Activated naive CD8-positive, alpha-beta T cell treated with anti-CD3 and anti-CD28 coated beads, Interleukin-2, amount 50 U/mL, for 24 hours (primary cell): ENCODE results near the gene METTL25.

Experiments
- ATAC-seq: fragments of 150-1000 bp; cut with Tn5 transposase; one replicate; pipeline ENCODE4 v1.10.0; 2021
- DNase-seq: peaks from one replicate; pipeline ENCODE4 v3.0.0; 2021
- H3K27ac Mint-ChIP-seq: one replicate; pipeline ENCODE4 v1.8.0; 2021; ENCODE audit warnings: mild to moderate bottlenecking, mixed read lengths
- H3K27me3 Mint-ChIP-seq: one replicate; pipeline ENCODE4 v1.8.0; 2021; ENCODE audit warnings: mixed read lengths
- H3K36me3 Mint-ChIP-seq: one replicate; pipeline ENCODE4 v1.8.0; 2021; ENCODE audit warnings: low read depth, mixed read lengths
- H3K4me1 Mint-ChIP-seq: one replicate; pipeline ENCODE4 v1.8.0; 2021; ENCODE audit warnings: mixed read lengths
- H3K4me3 Mint-ChIP-seq: one replicate; pipeline ENCODE4 v1.8.0; 2021; ENCODE audit warnings: mild to moderate bottlenecking, moderate library complexity, mixed read lengths
- H3K9me3 Mint-ChIP-seq: one replicate; pipeline ENCODE4 v1.8.0; 2021; ENCODE audit warnings: mixed read lengths

Gene METTL25

GRCh38 chr12:82363990-82364389 lies 5.7 kb downstream of the METTL25 start:
- Mint-ChIP-seq H3K36me3 (peaks cover 18% of the 10 kb centered on the region), H3K4me1 (peaks cover 22% of the 10 kb centered on the region), H3K4me3 (no peak overlapping the region), H3K27me3 (no peaks in the 10 kb centered on the region), H3K27ac (no peak overlapping the region), H3K9me3 (peaks cover 7% of the 10 kb centered on the region)
- DNase-seq (no peak), ATAC-seq (no peak)

GRCh38 chr12:82366197-82366596 lies 7.9 kb downstream of the METTL25 start:
- peaks cover 4% of the 10 kb centered on the region for H3K4me1 Mint-ChIP-seq
- H3K27ac Mint-ChIP-seq = no peak overlapping the region

GRCh38 chr12:82375201-82375600 lies 16.9 kb downstream of the METTL25 start:
- Mint-ChIP-seq H3K4me3 (no peak overlapping the region), H3K27ac (no peak overlapping the region), H3K27me3 (no peaks in the 10 kb centered on the region), H3K4me1 (no peaks in the 10 kb centered on the region), H3K36me3 (peaks cover 44% of the 10 kb centered on the region), H3K9me3 (peaks cover 9% of the 10 kb centered on the region)
- no peak for ATAC-seq
- DNase-seq = no peak

More at GRCh38 chr12:82366197-82366596, 7.9 kb downstream of the METTL25 start:
- H3K27me3 Mint-ChIP-seq = no peaks in the 10 kb centered on the region
- no peak for ATAC-seq
- no peak for DNase-seq
- no peak overlapping the region for H3K4me3 Mint-ChIP-seq
- H3K36me3 Mint-ChIP-seq = peaks cover 23% of the 10 kb centered on the region
- no peaks in the 10 kb centered on the region for H3K9me3 Mint-ChIP-seq

- Mint-ChIP-seq H3K9me3 (peaks cover 6% of the 10 kb centered on the region), H3K36me3 (peaks cover 14% of the 10 kb centered on the region), H3K27me3 (no peaks in the 10 kb centered on the region), H3K4me1 (no peaks in the 10 kb centered on the region), H3K27ac (no peak overlapping the region), H3K4me3 (no peak overlapping the region)
- DNase-seq (no peak), ATAC-seq (no peak)
These were observed 20.7 kb downstream of the METTL25 start for GRCh38 chr12:82378997-82379396.

- H3K4me3 Mint-ChIP-seq = no peak overlapping the region
- H3K4me1 Mint-ChIP-seq = no peaks in the 10 kb centered on the region
- no peaks in the 10 kb centered on the region for H3K27me3 Mint-ChIP-seq
- peaks cover 4% of the 10 kb centered on the region for H3K36me3 Mint-ChIP-seq
- no peak for DNase-seq
- H3K9me3 Mint-ChIP-seq = no peaks in the 10 kb centered on the region
- H3K27ac Mint-ChIP-seq = no peak overlapping the region
- no peak for ATAC-seq
These were observed 25.7 kb downstream of the METTL25 start for GRCh38 chr12:82383930-82384552.

- no peaks in the 10 kb centered on the region for H3K9me3 Mint-ChIP-seq
- H3K4me1 Mint-ChIP-seq = no peaks in the 10 kb centered on the region
- H3K4me3 Mint-ChIP-seq = no peak overlapping the region
- H3K27ac Mint-ChIP-seq = no peak overlapping the region
- no peak for DNase-seq
- ATAC-seq = no peak
- peaks cover 9% of the 10 kb centered on the region for H3K36me3 Mint-ChIP-seq
- no peaks in the 10 kb centered on the region for H3K27me3 Mint-ChIP-seq
These were observed 40.5 kb downstream of the METTL25 start for GRCh38 chr12:82398879-82399278.

GRCh38 chr12:82400819-82401218 lies 42.5 kb downstream of the METTL25 start:
- Mint-ChIP-seq H3K4me3 (no peak overlapping the region), H3K27ac (no peak overlapping the region), H3K4me1 (no peaks in the 10 kb centered on the region), H3K27me3 (no peaks in the 10 kb centered on the region), H3K9me3 (no peaks in the 10 kb centered on the region), H3K36me3 (peaks cover 10% of the 10 kb centered on the region)
- DNase-seq = no peak
- ATAC-seq = no peak

- ATAC-seq = no peak
- DNase-seq = no peak
- no peaks in the 10 kb centered on the region for H3K4me1 Mint-ChIP-seq
- H3K36me3 Mint-ChIP-seq = peaks cover 8% of the 10 kb centered on the region
- no peaks in the 10 kb centered on the region for H3K9me3 Mint-ChIP-seq
- no peak overlapping the region for H3K4me3 Mint-ChIP-seq
- no peaks in the 10 kb centered on the region for H3K27me3 Mint-ChIP-seq
- H3K27ac Mint-ChIP-seq = no peak overlapping the region
These were observed 48.3 kb downstream of the METTL25 start for GRCh38 chr12:82406651-82407050.

- H3K4me3 Mint-ChIP-seq = no peak overlapping the region
- DNase-seq (no peak), ATAC-seq (no peak)
- H3K36me3 Mint-ChIP-seq = peaks cover 8% of the 10 kb centered on the region
- no peak overlapping the region for H3K27ac Mint-ChIP-seq
- H3K27me3 Mint-ChIP-seq = no peaks in the 10 kb centered on the region
- no peaks in the 10 kb centered on the region for H3K9me3 Mint-ChIP-seq
- H3K4me1 Mint-ChIP-seq = no peaks in the 10 kb centered on the region
These were observed 49.2 kb downstream of the METTL25 start for GRCh38 chr12:82407481-82407880.

GRCh38 chr12:82408844-82409243 lies 50.5 kb downstream of the METTL25 start:
- no peaks in the 10 kb centered on the region for H3K9me3 Mint-ChIP-seq
- peaks cover 5% of the 10 kb centered on the region for H3K36me3 Mint-ChIP-seq
- H3K27me3 Mint-ChIP-seq = no peaks in the 10 kb centered on the region
- no peak overlapping the region for H3K4me3 Mint-ChIP-seq
- DNase-seq = no peak
- no peaks in the 10 kb centered on the region for H3K4me1 Mint-ChIP-seq
- no peak for ATAC-seq
- no peak overlapping the region for H3K27ac Mint-ChIP-seq

GRCh38 chr12:82411546-82412230 lies 53.4 kb downstream of the METTL25 start:
- H3K4me1 Mint-ChIP-seq = no peaks in the 10 kb centered on the region

GRCh38 chr12:82412246-82412645 lies 53.9 kb downstream of the METTL25 start:
- H3K27me3 Mint-ChIP-seq = no peaks in the 10 kb centered on the region
- no peaks in the 10 kb centered on the region for H3K4me1 Mint-ChIP-seq
- peaks cover 5% of the 10 kb centered on the region for H3K36me3 Mint-ChIP-seq
- ATAC-seq (no peak), DNase-seq (no peak)
- H3K27ac Mint-ChIP-seq = no peak overlapping the region
- H3K4me3 Mint-ChIP-seq = no peak overlapping the region
- no peaks in the 10 kb centered on the region for H3K9me3 Mint-ChIP-seq

More at GRCh38 chr12:82411546-82412230, 53.4 kb downstream of the METTL25 start:
- H3K36me3 Mint-ChIP-seq = peaks cover 2% of the 10 kb centered on the region
- no peak overlapping the region for H3K4me3 Mint-ChIP-seq
- ATAC-seq (no peak), DNase-seq (no peak)
- H3K27ac Mint-ChIP-seq = no peak overlapping the region
- no peaks in the 10 kb centered on the region for H3K9me3 Mint-ChIP-seq
- no peaks in the 10 kb centered on the region for H3K27me3 Mint-ChIP-seq

GRCh38 chr12:82414044-82414443 lies 55.7 kb downstream of the METTL25 start:
- H3K36me3 Mint-ChIP-seq = peaks cover 13% of the 10 kb centered on the region
- ATAC-seq (no peak), DNase-seq (no peak)
- H3K27me3 Mint-ChIP-seq = no peaks in the 10 kb centered on the region
- no peaks in the 10 kb centered on the region for H3K4me1 Mint-ChIP-seq
- no peak overlapping the region for H3K4me3 Mint-ChIP-seq
- peaks cover 8% of the 10 kb centered on the region for H3K9me3 Mint-ChIP-seq
- no peak overlapping the region for H3K27ac Mint-ChIP-seq

GRCh38 chr12:82414926-82415325 lies 56.6 kb downstream of the METTL25 start:
- Mint-ChIP-seq H3K27me3 (no peaks in the 10 kb centered on the region), H3K27ac (no peak overlapping the region), H3K9me3 (peaks cover 15% of the 10 kb centered on the region), H3K36me3 (peaks cover 18% of the 10 kb centered on the region), H3K4me3 (no peak overlapping the region), H3K4me1 (no peaks in the 10 kb centered on the region)
- DNase-seq (no peak), ATAC-seq (no peak)

- Mint-ChIP-seq H3K36me3 (peaks cover 18% of the 10 kb centered on the region), H3K27ac (no peak overlapping the region), H3K27me3 (no peaks in the 10 kb centered on the region), H3K4me3 (no peak overlapping the region), H3K4me1 (no peaks in the 10 kb centered on the region), H3K9me3 (peaks cover 16% of the 10 kb centered on the region)
- ATAC-seq (no peak), DNase-seq (no peak)
These were observed 57.1 kb downstream of the METTL25 start for GRCh38 chr12:82415402-82415801.
